ENCODE measurements around the gene DTL. TPM values are rescaled to one million over a fixed set of nuclear protein-coding genes. Genes with fewer than 3 reads are reported as not detected.
A peak's percentile ranks its signal among the peaks of the same experiment; 100 is the strongest.
"Not testable (repeated sequence)": the region's sequence is repeated elsewhere in the genome, so short reads cannot be mapped to it uniquely, and the experiment has no call there.

DTL gene
- total RNA-seq: 10 to 100 TPM; 82.2 to 88.2 TPM

- POLR2A ChIA-PET: interaction anchor here (0.6 to 2.6 kb wide), 8 partner anchors 12 to 745 kb away, joined by 3 to 14 read pairs (median 4); partner anchors contain the start of gene PPP2R5A
- Mint-ChIP-seq H3K4me3 (peak within 1 kb of the TSS; percentile 97), H3K27ac (peak within 1 kb of the TSS; percentile 99), H3K36me3 (peaks cover 41% of the 10 kb centered on the region), H3K4me1 (ENCODE audit: low read depth) (peaks cover 61% of the 10 kb centered on the region), H3K9me3 (no peaks in the 10 kb centered on the region), H3K27me3 (peaks cover 2% of the 10 kb centered on the region)
- DNase-seq: peak; percentile 99
- intact Hi-C loops (cut with micrococcal nuclease): loop anchor here (1.0 to 10.0 kb wide), 17 partner anchors 23 to 980 kb away; partner anchors contain the start of genes ANGEL2, ATF3, FLVCR1 and NENF
- CTCF ChIA-PET: interaction anchor here (0.5 to 5.3 kb wide), 57 partner anchors 9 to 739 kb away, joined by 3 to 56 read pairs (median 5); partner anchors contain the start of genes ATF3, NEK2, PPP2R5A and SLC30A1
These were observed at the start of gene DTL, which contains the start of gene INTS7 for GRCh38 chr1:212035123-212035834. TSS of gene DTL (plus strand) at chr1:212035748. CDS start at chr1:212035891, 143 bp downstream. TSS of gene INTS7 (minus strand) at chr1:212035557. CDS start at chr1:212035437, 120 bp downstream.

DNA sequence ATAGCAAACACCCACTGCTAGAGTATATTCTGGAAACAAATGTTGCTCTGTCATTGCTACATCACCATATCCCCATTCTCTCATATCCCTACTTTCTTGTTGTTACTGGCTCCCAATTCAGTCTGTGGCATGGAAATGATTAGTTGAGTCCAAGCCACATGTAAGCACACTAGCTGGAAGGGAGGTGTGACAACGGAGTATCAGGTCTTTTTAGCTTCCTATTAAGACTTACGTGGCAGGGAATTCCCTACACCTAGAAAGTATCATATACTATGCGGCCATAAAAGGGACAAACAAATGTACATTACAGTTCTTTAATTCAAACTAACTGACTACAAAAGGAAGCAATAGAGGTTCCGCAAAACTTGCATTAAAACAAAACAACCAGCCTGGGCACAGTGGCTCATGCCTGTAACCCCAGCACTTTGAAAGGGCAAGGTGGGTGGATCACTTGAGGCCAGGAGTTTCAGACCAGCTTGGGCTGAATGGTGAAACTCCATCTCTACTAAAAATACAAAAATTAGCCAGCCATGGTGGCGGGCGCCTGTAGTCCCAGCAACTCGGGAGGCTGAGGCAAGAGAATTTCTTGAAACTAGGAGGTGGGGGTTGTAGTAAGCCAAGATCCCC lies 48.8 kb upstream of the DTL start:
- POLR2A ChIA-PET: no interaction called here
- H3K4me3 Mint-ChIP-seq: no peak overlapping the region
- no peak overlapping the region for H3K27ac Mint-ChIP-seq
- CTCF ChIA-PET: interaction anchor here (1.2 to 1.9 kb wide), 3 partner anchors 26 to 288 kb away, joined by 3 to 6 read pairs (median 4); partner anchors contain the start of genes DTL and INTS7
- no peaks in the 10 kb centered on the region for H3K9me3 Mint-ChIP-seq
- no peaks in the 10 kb centered on the region for H3K27me3 Mint-ChIP-seq
- DNase-seq: no peak
- peaks cover 21% of the 10 kb centered on the region for H3K36me3 Mint-ChIP-seq
- H3K4me1 Mint-ChIP-seq (ENCODE audit: low read depth): no peaks in the 10 kb centered on the region
- intact Hi-C loops (cut with micrococcal nuclease): no loop called here

GRCh38 chr1:211991695-211992094 lies 43.9 kb upstream of the DTL start:
- Mint-ChIP-seq H3K36me3 (peaks cover 9% of the 10 kb centered on the region), H3K4me3 (no peak overlapping the region), H3K9me3 (no peaks in the 10 kb centered on the region), H3K27ac (no peak overlapping the region), H3K4me1 (ENCODE audit: low read depth) (no peaks in the 10 kb centered on the region), H3K27me3 (no peaks in the 10 kb centered on the region)
- ChIA-PET CTCF (no interaction called here), POLR2A (no interaction called here)
- intact Hi-C loops (cut with micrococcal nuclease): no loop called here
- DNase-seq: no peak

DNA sequence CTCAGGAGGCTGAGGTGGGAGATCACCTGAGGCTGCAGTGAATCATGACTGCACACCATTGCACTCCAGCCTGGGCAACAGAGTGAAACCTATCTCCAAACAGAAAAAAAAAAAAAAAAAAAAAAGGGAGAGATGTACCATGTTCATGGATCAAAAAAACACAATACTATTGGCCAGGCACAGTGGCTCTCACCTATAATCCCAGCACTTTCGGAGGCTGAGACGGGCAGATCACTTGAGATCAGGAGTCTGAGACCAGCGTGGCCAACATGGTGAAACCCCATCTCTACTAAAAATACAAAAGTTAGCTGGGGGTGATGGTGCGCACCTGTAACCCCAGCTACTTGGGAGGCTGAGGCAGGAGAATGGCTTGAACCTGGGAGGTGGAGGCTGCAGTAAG lies 38.1 kb upstream of the DTL start:
- H3K36me3 Mint-ChIP-seq: peaks cover 10% of the 10 kb centered on the region
- DNase-seq; H3K27me3 Mint-ChIP-seq; H3K9me3 Mint-ChIP-seq; H3K4me3 Mint-ChIP-seq; CTCF ChIA-PET; intact Hi-C loops (cut with micrococcal nuclease); H3K4me1 Mint-ChIP-seq (ENCODE audit: low read depth); H3K27ac Mint-ChIP-seq; POLR2A ChIA-PET: not testable (repeated sequence)

DNA sequence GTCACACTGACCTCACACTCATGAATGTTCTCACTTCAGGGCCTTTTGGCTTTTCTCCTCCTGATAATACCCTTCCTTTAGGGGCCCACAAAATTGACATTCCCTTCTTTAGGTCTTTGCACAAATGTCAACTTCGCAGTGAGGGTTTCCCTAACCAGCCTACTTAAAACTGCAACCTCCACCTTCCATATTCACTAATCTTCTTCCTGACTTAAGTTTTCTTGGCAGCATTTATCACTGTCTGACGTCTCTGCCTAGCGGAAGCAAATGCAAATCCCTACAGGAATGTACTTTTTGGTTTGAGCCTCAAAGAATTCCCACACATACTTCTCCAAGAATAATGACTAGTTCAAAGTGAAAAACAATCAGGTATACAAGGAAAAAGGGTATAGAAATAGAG lies 33.0 kb upstream of the DTL start:
- ChIA-PET CTCF (interaction anchor here (0.6 to 1.7 kb wide), 4 partner anchors 10 to 304 kb away, joined by 3 to 7 read pairs (median 4); partner anchors contain the start of genes DTL and INTS7), POLR2A (no interaction called here)
- H3K4me3 Mint-ChIP-seq: no peak overlapping the region

GRCh38 chr1:212004895-212005608 lies 30.5 kb upstream of the DTL start:
- H3K36me3 Mint-ChIP-seq: peaks cover 23% of the 10 kb centered on the region
- no peaks in the 10 kb centered on the region for H3K27me3 Mint-ChIP-seq
- intact Hi-C loops (cut with micrococcal nuclease): no loop called here
- H3K4me1 Mint-ChIP-seq (ENCODE audit: low read depth): peaks cover 7% of the 10 kb centered on the region
- POLR2A ChIA-PET: no interaction called here
- H3K9me3 Mint-ChIP-seq: no peaks in the 10 kb centered on the region
- CTCF ChIA-PET: interaction anchor here (1.2 kb wide), 2 partner anchors 29 to 307 kb away, joined by 3 to 4 read pairs; no protein-coding TSS in a partner anchor
- DNase-seq: no peak
- no peak overlapping the region for H3K27ac Mint-ChIP-seq
- no peak overlapping the region for H3K4me3 Mint-ChIP-seq

More for the DNA sequence above, 33.0 kb upstream of the DTL start:
- Mint-ChIP-seq H3K36me3 (peaks cover 19% of the 10 kb centered on the region), H3K4me1 (ENCODE audit: low read depth) (peaks cover 7% of the 10 kb centered on the region), H3K27me3 (no peaks in the 10 kb centered on the region), H3K27ac (no peak overlapping the region), H3K9me3 (no peaks in the 10 kb centered on the region)
- no peak for DNase-seq
- intact Hi-C loops (cut with micrococcal nuclease): no loop called here

GRCh38 chr1:212007178-212007577 lies 28.4 kb upstream of the DTL start:
- intact Hi-C loops (cut with micrococcal nuclease): no loop called here
- no peaks in the 10 kb centered on the region for H3K9me3 Mint-ChIP-seq
- no peak for DNase-seq
- peaks cover 7% of the 10 kb centered on the region for H3K4me1 Mint-ChIP-seq (ENCODE audit: low read depth)
- ChIA-PET POLR2A (no interaction called here), CTCF (interaction anchor here (0.7 to 1.8 kb wide), 2 partner anchors 28 to 312 kb away, joined by 3 to 4 read pairs; partner anchors contain the start of gene INTS7)
- peaks cover 22% of the 10 kb centered on the region for H3K36me3 Mint-ChIP-seq
- no peak overlapping the region for H3K4me3 Mint-ChIP-seq
- H3K27me3 Mint-ChIP-seq: no peaks in the 10 kb centered on the region
- no peak overlapping the region for H3K27ac Mint-ChIP-seq

DNA sequence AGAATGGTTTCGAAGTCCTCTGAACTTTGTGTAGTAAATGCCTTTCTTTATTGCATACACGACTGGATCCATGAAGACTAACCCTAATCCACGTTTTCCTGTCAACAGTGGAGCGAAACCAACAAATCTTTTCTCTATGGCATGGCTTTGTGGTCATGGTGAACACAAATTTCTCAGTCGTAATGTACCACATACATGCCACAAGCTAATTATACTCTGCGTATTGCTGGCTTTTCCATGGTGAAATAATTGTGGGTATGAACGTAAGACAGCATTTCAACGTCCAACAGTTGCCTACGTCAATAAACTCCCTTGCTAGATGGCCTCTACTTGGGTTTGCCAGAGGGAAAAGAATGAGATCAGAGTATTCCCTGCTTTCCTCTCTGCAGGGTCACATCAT lies 27.7 kb upstream of the DTL start:
- intact Hi-C loops (cut with micrococcal nuclease): no loop called here
- ChIA-PET CTCF (interaction anchor here (1.8 kb wide), 1 partner anchor 27 kb away, joined by 4 read pairs; the partner anchor contains the start of gene INTS7), POLR2A (no interaction called here)
- no peak for DNase-seq
- peaks cover 4% of the 10 kb centered on the region for H3K4me1 Mint-ChIP-seq (ENCODE audit: low read depth)
- no peaks in the 10 kb centered on the region for H3K27me3 Mint-ChIP-seq
- H3K4me3 Mint-ChIP-seq: no peak overlapping the region
- no peak overlapping the region for H3K27ac Mint-ChIP-seq
- no peaks in the 10 kb centered on the region for H3K9me3 Mint-ChIP-seq
- peaks cover 18% of the 10 kb centered on the region for H3K36me3 Mint-ChIP-seq

DNA sequence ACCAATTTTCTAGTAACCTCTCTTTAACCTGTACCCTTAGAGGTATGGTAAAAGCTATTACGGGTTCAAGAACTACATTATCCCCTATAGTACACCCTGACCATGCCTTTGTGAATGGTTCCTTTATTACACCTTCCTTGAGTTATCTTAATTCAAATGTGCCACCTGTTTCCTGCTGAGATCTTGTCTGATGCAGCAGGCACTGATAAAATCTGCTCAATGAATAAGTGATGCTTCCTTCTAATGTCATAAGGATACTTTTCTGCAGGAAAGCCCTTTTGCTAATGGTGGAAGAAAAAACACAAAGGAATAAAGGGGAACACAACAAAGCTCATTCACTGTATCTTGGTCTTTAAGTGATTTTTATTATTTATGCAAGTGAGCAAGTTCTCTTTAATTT lies 26.0 kb upstream of the DTL start:
- Mint-ChIP-seq H3K9me3 (no peaks in the 10 kb centered on the region), H3K27me3 (no peaks in the 10 kb centered on the region), H3K4me3 (no peak overlapping the region), H3K4me1 (ENCODE audit: low read depth) (no peaks in the 10 kb centered on the region), H3K36me3 (peaks cover 19% of the 10 kb centered on the region), H3K27ac (no peak overlapping the region)
- ChIA-PET CTCF (interaction anchor here (1.0 to 2.0 kb wide), 5 partner anchors 26 to 448 kb away, joined by 3 to 15 read pairs (median 5); partner anchors contain the start of genes DTL and INTS7), POLR2A (no interaction called here)
- no peak for DNase-seq
- intact Hi-C loops (cut with micrococcal nuclease): no loop called here

- Mint-ChIP-seq H3K36me3 (peaks cover 17% of the 10 kb centered on the region), H3K4me1 (ENCODE audit: low read depth) (no peaks in the 10 kb centered on the region), H3K4me3 (no peak overlapping the region), H3K9me3 (no peaks in the 10 kb centered on the region), H3K27ac (no peak overlapping the region), H3K27me3 (no peaks in the 10 kb centered on the region)
- ChIA-PET POLR2A (no interaction called here), CTCF (interaction anchor here (1.0 to 2.0 kb wide), 5 partner anchors 25 to 448 kb away, joined by 3 to 15 read pairs (median 5); partner anchors contain the start of genes DTL and INTS7)
- no peak for DNase-seq
- intact Hi-C loops (cut with micrococcal nuclease): no loop called here
These were observed 25.5 kb upstream of the DTL start for GRCh38 chr1:212010004-212010403.

GRCh38 chr1:212012034-212012740 lies 23.4 kb upstream of the DTL start:
- Mint-ChIP-seq H3K4me1 (ENCODE audit: low read depth) (no peaks in the 10 kb centered on the region), H3K27me3 (no peaks in the 10 kb centered on the region), H3K36me3 (peaks cover 9% of the 10 kb centered on the region), H3K27ac (no peak overlapping the region), H3K9me3 (no peaks in the 10 kb centered on the region), H3K4me3 (no peak overlapping the region)
- peak; percentile 78 for DNase-seq
- ChIA-PET CTCF (interaction anchor here (0.6 to 2.7 kb wide), 15 partner anchors 10 to 444 kb away, joined by 3 to 24 read pairs (median 5); partner anchors contain the start of genes DTL and INTS7), POLR2A (no interaction called here)
- intact Hi-C loops (cut with micrococcal nuclease): loop anchor here (1.0 to 2.0 kb wide), 3 partner anchors 23 to 445 kb away; partner anchors contain the start of genes DTL and INTS7

Data from activated CD4-positive, alpha-beta memory T cell treated with anti-CD3 and anti-CD28 coated beads for 36 hours (primary cell).